Caco-2 (cell line): ENCODE measurements around the gene RAB21. TPM values are rescaled to one million over a fixed set of nuclear protein-coding genes. Genes with fewer than 3 reads are reported as not detected.

Experiments
- BruUV-seq: library from RNA; stranded (reverse); fragments of 400-500 nt; replicated peaks from 2 replicates; lab custom pipeline; 2021; lab: Mats Ljungman, UMichigan
- CTCF ChIA-PET: fragments of 300-600 bp; sonication (Branson Sonifier 250); formaldehyde crosslinking; loops from one replicate; lab custom pipeline; 2022; ENCODE audit warnings: antibody characterized with exemption; lab: Charles Lee
- POLR2A ChIA-PET: fragments of 300-600 bp; sonication (Branson Sonifier 250); formaldehyde crosslinking; loops from one replicate; lab custom pipeline; 2022; ENCODE audit warnings: antibody characterized with exemption; lab: Charles Lee
- DNase-seq, 2 experiments: peaks; one replicate each; pipeline versions ENCODE4 v3.0.0 to v3.0.0-alpha.2; 2020 to 2022
- H3K27me3 ChIP-seq: replicated peaks from 2 replicates; pipeline ENCODE4 v1.6.0; 2011; ENCODE audit warnings: low read length; ENCODE audit not compliant: control insufficient read depth, insufficient read depth
- H3K36me3 ChIP-seq: 2 replicates; pipeline ENCODE4 v1.5.1; 2011; ENCODE audit warnings: low read length; ENCODE audit not compliant: control insufficient read depth, insufficient read depth
- H3K4me1 ChIP-seq: fragments of 250-450 bp; sonication (Bioruptor Pico); 2 replicates; pipeline ENCODE4 v1.5.1; 2020; ENCODE audit warnings: mild to moderate bottlenecking
- H3K4me3 ChIP-seq: 2 replicates; pipeline ENCODE4 v1.5.1; 2011; ENCODE audit warnings: low read depth, mild to moderate bottlenecking, control low read depth, low read length
- H3K9me3 ChIP-seq: fragments of 250-450 bp; sonication (Bioruptor Pico); 2 replicates; pipeline ENCODE4 v1.5.1; 2020; ENCODE audit warnings: mild to moderate bottlenecking, moderate library complexity
- H3K27ac Mint-ChIP-seq: one replicate; pipeline ENCODE4 v1.8.0; 2022; ENCODE audit warnings: mixed read lengths; ENCODE audit not compliant: unreplicated experiment
- H3K27me3 Mint-ChIP-seq: one replicate; pipeline ENCODE4 v1.8.0; 2022; ENCODE audit warnings: mixed read lengths; ENCODE audit not compliant: insufficient read depth, unreplicated experiment
- H3K36me3 Mint-ChIP-seq: one replicate; pipeline ENCODE4 v1.8.0; 2022; ENCODE audit warnings: mild to moderate bottlenecking, mixed read lengths; ENCODE audit not compliant: insufficient read depth, unreplicated experiment
- H3K4me1 Mint-ChIP-seq: one replicate; pipeline ENCODE4 v1.8.0; 2022; ENCODE audit warnings: low read depth, mixed read lengths; ENCODE audit not compliant: unreplicated experiment
- H3K4me3 Mint-ChIP-seq: one replicate; pipeline ENCODE4 v1.8.0; 2022; ENCODE audit warnings: mild to moderate bottlenecking, moderate library complexity, mixed read lengths; ENCODE audit not compliant: unreplicated experiment
- H3K9me3 Mint-ChIP-seq: one replicate; pipeline ENCODE4 v1.8.0; 2022; ENCODE audit warnings: mixed read lengths; ENCODE audit not compliant: unreplicated experiment
- intact Hi-C: fragments of 100-400 bp; cut with micrococcal nuclease; formaldehyde crosslinking; loops from one replicate; pipeline ENCODE4 v1.10.0; 2022; ENCODE audit not compliant: unreplicated experiment
- total RNA-seq: library from RNA; stranded (reverse); gene quantifications from 2 replicates; pipeline ENCODE4 v1.2.3, GENCODE V29; 2022
- TF ChIP-seq, protein P1 (sequence below), 2 experiments: fragments of 200-600 bp in 1 of 2; IDR thresholded peaks; 1 replicate in 1 of 2; 2 replicates in 1 of 2; pipeline versions ENCODE4 v1.5.1 to v1.8.0; 2011 to 2022; ENCODE audit warnings: antibody characterized with exemption in 1 of 2, control low read depth in 1 of 2, inconsistent platforms in 1 of 2, low read depth in 1 of 2, low read length in 1 of 2, mild to moderate bottlenecking in 1 of 2, moderate library complexity in 1 of 2; ENCODE audit not compliant: insufficient read depth in 1 of 2, severe bottlenecking in 1 of 2, unreplicated experiment in 1 of 2

The RAB21 gene
- total RNA-seq, 1 experiment from 2014 or later = 72.0 TPM

DNA sequence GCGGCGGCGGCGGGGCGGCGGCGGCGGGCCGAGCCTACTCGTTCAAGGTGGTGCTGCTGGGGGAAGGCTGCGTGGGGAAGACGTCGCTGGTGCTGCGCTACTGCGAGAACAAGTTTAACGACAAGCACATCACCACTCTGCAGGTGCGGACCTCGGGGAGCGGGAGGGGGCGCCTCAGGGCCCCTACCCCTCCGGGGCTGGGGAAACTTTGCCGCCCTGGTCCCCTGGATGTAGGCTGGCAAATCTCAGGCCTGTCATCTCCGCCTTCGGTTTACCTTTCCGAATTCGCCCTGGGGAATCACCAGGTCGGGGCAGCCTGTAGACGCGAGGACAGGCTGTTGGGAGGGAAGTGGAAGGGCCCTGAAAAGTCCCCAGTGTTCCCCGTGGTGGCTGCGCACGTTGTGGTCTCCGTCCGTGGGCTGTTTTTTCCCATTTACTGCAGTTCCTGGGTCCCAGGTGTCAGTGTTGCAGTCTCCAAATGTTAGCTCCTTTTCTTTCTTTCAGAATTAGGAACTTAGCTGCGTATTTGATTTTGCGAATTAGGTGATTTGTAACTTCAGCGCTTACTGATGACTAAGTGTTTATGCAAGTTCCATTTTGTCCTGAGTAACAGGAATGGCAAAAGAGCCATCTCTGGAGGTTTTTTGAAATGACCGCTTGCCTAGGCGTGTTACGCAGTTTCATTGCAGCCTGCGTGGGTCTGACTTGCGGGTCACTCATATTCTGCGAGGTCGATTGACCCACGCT lies 656 bp downstream of the RAB21 start:
- TF ChIP-seq, protein P1, sequence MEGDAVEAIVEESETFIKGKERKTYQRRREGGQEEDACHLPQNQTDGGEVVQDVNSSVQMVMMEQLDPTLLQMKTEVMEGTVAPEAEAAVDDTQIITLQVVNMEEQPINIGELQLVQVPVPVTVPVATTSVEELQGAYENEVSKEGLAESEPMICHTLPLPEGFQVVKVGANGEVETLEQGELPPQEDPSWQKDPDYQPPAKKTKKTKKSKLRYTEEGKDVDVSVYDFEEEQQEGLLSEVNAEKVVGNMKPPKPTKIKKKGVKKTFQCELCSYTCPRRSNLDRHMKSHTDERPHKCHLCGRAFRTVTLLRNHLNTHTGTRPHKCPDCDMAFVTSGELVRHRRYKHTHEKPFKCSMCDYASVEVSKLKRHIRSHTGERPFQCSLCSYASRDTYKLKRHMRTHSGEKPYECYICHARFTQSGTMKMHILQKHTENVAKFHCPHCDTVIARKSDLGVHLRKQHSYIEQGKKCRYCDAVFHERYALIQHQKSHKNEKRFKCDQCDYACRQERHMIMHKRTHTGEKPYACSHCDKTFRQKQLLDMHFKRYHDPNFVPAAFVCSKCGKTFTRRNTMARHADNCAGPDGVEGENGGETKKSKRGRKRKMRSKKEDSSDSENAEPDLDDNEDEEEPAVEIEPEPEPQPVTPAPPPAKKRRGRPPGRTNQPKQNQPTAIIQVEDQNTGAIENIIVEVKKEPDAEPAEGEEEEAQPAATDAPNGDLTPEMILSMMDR (IDR thresholded peaks at IDR 0.05; ENCODE audit: insufficient read depth in 1 of 2, low read depth in 1 of 2, low read length in 1 of 2, severe bottlenecking in 1 of 2, unreplicated experiment in 1 of 2) = no peak
- intact Hi-C loops = no loop called here
- ChIA-PET POLR2A (interaction anchor here (1.0 kb wide), 3 partner anchors 69 to 91 kb away, joined by 3 to 9 read pairs (median 9); partner anchors contain the start of genes THAP2, TMEM19 and ZFC3H1), CTCF (interaction anchor here (0.9 to 1.5 kb wide), 2 partner anchors 10 to 363 kb away, joined by 3 read pairs; no protein-coding TSS in a partner anchor)
- peaks cover 8% of the 10 kb centered on the region; the same call in 1 of the 2 replicates for H3K4me1 ChIP-seq
- Mint-ChIP-seq H3K27me3 (peaks cover 5% of the 10 kb centered on the region), H3K9me3 (no peaks in the 10 kb centered on the region), H3K4me3 (peak overlapping the region; percentile 86), H3K27ac (peak overlapping the region; percentile 96), H3K36me3 (peaks cover 41% of the 10 kb centered on the region), H3K4me1 (peaks cover 12% of the 10 kb centered on the region)
- no peaks in the 10 kb centered on the region for H3K27me3 ChIP-seq
- peak overlapping the region; percentile 81 for H3K4me3 ChIP-seq
- DNase-seq = peak; percentile 12 to 51
- peaks cover 2% of the 10 kb centered on the region; the same call in 1 of the 2 replicates for H3K9me3 ChIP-seq
- H3K36me3 ChIP-seq = no peaks in the 10 kb centered on the region
- BruUV-seq = no TSS peak

DNA sequence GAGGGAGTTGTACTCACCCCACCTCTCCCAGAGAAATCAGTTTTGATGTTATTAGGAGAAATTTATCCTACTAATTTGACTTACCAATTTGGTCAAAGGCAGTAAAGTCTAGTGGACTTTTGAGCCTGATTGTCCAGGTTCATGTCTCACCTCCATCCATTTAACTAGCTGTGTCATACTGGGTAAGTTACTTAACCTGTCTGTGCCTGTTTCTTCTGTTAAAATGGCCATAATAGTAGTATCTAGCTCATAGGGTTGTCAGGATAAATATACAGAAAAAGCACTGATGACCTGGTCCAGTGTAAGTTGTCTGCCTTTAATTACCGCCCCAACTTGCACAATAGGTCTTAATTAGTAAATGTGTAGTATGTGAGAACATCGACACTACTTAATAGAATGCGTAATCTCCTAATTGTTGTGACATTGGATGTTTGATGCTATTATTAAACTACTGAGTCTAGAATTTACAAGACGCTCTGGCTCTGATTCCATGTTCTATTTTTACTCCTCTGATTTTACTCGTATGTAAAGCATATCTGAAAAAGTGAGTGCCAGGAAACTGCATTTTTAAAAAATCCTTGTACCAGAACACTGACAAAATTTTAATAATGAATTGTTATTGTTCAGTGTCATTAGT lies 1.5 kb downstream of the RAB21 start:
- ChIA-PET POLR2A (no interaction called here), CTCF (no interaction called here)
- Mint-ChIP-seq H3K4me1 (peaks cover 12% of the 10 kb centered on the region), H3K27ac (peak overlapping the region; percentile 96), H3K4me3 (peak overlapping the region; percentile 86), H3K9me3 (no peaks in the 10 kb centered on the region), H3K27me3 (peaks cover 3% of the 10 kb centered on the region), H3K36me3 (peaks cover 49% of the 10 kb centered on the region)
- TSS peak; percentile 29 for BruUV-seq
- Histone ChIP-seq H3K36me3 (no peaks in the 10 kb centered on the region), H3K4me1 (peaks cover 8% of the 10 kb centered on the region; the same call in 1 of the 2 replicates), H3K27me3 (no peaks in the 10 kb centered on the region), H3K4me3 (peak overlapping the region; percentile 81), H3K9me3 (peaks cover 2% of the 10 kb centered on the region; the same call in 1 of the 2 replicates)
- intact Hi-C loops = no loop called here
- TF ChIP-seq, protein P1 (IDR thresholded peaks at IDR 0.05; ENCODE audit: insufficient read depth in 1 of 2, low read depth in 1 of 2, low read length in 1 of 2, severe bottlenecking in 1 of 2, unreplicated experiment in 1 of 2) = no peak
- no peak for DNase-seq

DNA sequence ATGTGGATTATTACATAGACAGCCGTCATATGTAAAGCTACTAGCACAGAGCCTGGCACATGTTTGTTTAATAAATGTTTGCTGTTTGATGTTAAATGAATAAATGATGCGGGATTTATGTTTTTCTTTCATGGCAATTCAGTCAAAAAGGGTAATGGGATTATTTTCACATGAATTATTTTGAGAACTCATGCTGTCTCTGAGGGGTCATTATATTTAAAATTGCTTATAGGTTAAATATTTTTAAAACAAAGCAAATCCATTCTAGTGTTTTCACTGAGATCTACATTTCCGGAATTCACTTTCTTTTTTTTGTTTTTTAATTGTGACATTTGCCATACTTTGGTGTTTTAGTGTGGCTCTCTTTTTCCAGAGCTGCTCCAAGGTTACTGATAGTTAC lies 5.3 kb downstream of the RAB21 start:
- Mint-ChIP-seq H3K9me3 (no peaks in the 10 kb centered on the region), H3K27ac (no peak overlapping the region), H3K36me3 (peaks cover 41% of the 10 kb centered on the region), H3K4me1 (no peaks in the 10 kb centered on the region), H3K27me3 (no peaks in the 10 kb centered on the region), H3K4me3 (no peak overlapping the region)
- ChIA-PET CTCF (no interaction called here), POLR2A (no interaction called here)
- no peak for DNase-seq
- TF ChIP-seq, protein P1 (IDR thresholded peaks at IDR 0.05; ENCODE audit: insufficient read depth in 1 of 2, low read depth in 1 of 2, low read length in 1 of 2, severe bottlenecking in 1 of 2, unreplicated experiment in 1 of 2) = no peak
- BruUV-seq = no TSS peak
- H3K4me1 ChIP-seq = peaks cover 4% of the 10 kb centered on the region; the same call in 1 of the 2 replicates
- no peak overlapping the region for H3K4me3 ChIP-seq
- no peaks in the 10 kb centered on the region; the same call in 1 of the 2 replicates for H3K9me3 ChIP-seq
- H3K27me3 ChIP-seq = no peaks in the 10 kb centered on the region
- no peaks in the 10 kb centered on the region for H3K36me3 ChIP-seq
- intact Hi-C loops = no loop called here
